SK-N-SH (cell line): ENCODE data around the gene GSTCD.

Source experiments
- CTCF ChIP-seq: fragments of 200-600 bp; sonication (generic); IDR thresholded peaks from 2 replicates; pipeline ENCODE4 v1.6.1; 2017; ENCODE audit warnings: antibody characterized with exemption, mild to moderate bottlenecking, moderate library complexity
- EP300 ChIP-seq, 2 experiments: IDR thresholded peaks; 2 replicates each; pipeline versions ENCODE4 v1.4.0 to v1.6.1; 2012; ENCODE audit warnings: borderline replicate concordance in 1 of 2, low read depth in 1 of 2, low read length in 1 of 2
- FOSL2 ChIP-seq: IDR thresholded peaks from 2 replicates; pipeline ENCODE4 v1.4.0; 2012; ENCODE audit warnings: low read depth, mild to moderate bottlenecking, moderate library complexity, borderline replicate concordance
- MEF2A ChIP-seq: IDR thresholded peaks from 2 replicates; pipeline ENCODE4 v1.4.0; 2012; ENCODE audit warnings: low read depth, borderline replicate concordance
- MXI1 ChIP-seq: IDR thresholded peaks from 2 replicates; pipeline ENCODE4 v1.6.1; 2012; ENCODE audit warnings: mild to moderate bottlenecking, low read depth, low read length, improper control_type of control experiment
- RCOR1 ChIP-seq: fragments of 150-350 bp; IDR thresholded peaks from 2 replicates; pipeline ENCODE4 v1.6.1; 2017; ENCODE audit warnings: antibody characterized with exemption, low read length
- SIN3A ChIP-seq: IDR thresholded peaks from 2 replicates; pipeline ENCODE4 v1.6.1; 2012; ENCODE audit warnings: low read depth, mild to moderate bottlenecking, low read length, moderate library complexity, borderline replicate concordance
- SMC3 ChIP-seq: IDR thresholded peaks from 2 replicates; pipeline ENCODE4 v1.6.1; 2012; ENCODE audit warnings: low read depth, low read length, improper control_type of control experiment
- TAF1 ChIP-seq: IDR thresholded peaks from 2 replicates; pipeline ENCODE4 v1.6.1; 2012; ENCODE audit warnings: low read depth, mild to moderate bottlenecking, low read length, moderate library complexity, borderline replicate concordance
- TCF12 ChIP-seq: IDR thresholded peaks from 2 replicates; pipeline ENCODE4 v1.4.0; 2012
- USF1 ChIP-seq: IDR thresholded peaks from 2 replicates; pipeline ENCODE4 v1.4.0; 2012; ENCODE audit warnings: low read depth, borderline replicate concordance

DNA sequence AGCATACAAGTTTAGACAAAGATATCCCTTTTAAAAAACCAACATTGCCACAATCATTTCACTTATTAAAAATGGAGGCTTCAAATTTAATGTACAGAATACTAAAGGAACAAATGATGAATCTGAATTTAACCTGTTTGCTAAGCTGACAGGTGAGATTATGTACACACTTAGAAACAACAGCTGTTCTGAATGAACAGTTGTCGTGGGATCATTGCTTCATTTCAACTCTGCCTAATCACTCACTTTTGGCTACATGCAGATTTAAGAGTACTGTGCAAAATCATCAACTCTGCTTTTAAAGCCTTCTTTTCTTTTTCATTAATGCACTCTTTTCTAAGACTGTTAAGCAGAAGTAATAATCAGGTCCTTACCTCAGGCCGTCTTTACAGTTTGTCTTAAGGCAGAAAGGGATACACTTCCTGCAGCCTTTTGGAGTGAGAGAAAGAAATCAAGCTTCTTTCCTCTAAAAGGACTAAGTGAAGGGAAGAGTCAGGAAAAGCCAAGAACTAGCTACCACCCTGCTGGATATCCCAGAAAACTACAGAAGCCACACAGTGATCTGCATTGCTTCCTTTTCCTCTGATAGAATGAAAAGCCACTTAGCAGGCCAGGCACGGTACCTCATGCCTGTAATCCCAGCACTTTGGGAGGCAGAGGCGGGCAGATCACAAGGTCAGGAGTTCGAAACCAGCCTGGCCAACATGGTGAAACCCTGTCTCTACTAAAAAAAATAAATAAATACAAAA lies 132.0 kb downstream of the GSTCD start:
- TF ChIP-seq CTCF (no peak), EP300 (IDR thresholded peaks at IDR 0.05; ENCODE audit: borderline replicate concordance in 1 of 2, low read depth in 1 of 2, low read length in 1 of 2) (no peak), RCOR1 (no peak), SIN3A (no peak), MXI1 (no peak), MEF2A (no peak), TAF1 (no peak), USF1 (no peak), TCF12 (no peak), SMC3 (no peak), FOSL2 (no peak)
